ENCODE results near the gene PANK2.
"Not testable (repeated sequence)": the region's sequence is repeated elsewhere in the genome, so short reads cannot be mapped to it uniquely, and the experiment has no call there.

PANK2 gene

DNA sequence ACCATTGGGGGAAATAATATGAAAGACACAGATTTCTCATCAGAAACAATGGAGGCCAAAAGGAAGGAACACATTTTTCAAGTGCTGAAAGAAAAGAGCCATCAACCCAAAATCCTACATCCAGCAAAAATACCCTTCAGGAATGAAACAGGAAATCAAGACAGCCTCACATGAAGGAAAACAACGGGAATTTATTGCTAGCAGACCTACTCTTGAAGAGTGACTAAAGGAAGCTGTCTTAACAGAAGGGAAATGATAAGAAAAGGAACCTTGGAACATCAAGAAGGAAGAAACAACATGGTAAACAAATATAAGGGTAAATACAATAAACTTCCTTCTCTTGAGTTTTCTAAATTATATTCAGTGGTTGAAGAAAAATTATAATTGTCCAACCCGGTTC is 82.0 kb downstream of the PANK2 start:
- Histone ChIP-seq H3K36me3 (ENCODE audit: insufficient read depth, low read length) (peaks cover 4% of the 10 kb centered on the region), H3K27me3 (ENCODE audit: control insufficient read depth, insufficient read depth, low read length) (no peaks in the 10 kb centered on the region), H3K4me1 (ENCODE audit: control insufficient read depth, insufficient read depth, low read length) (peaks cover 6% of the 10 kb centered on the region), H3K4me2 (ENCODE audit: low read length) (no peak overlapping the region), H3K9me3 (replicated peaks; ENCODE audit: low read length) (no peaks in the 10 kb centered on the region), H3K9ac (ENCODE audit: low read depth, low read length) (no peak overlapping the region), H3K4me3 (ENCODE audit: low read length) (no peak overlapping the region)

DNA sequence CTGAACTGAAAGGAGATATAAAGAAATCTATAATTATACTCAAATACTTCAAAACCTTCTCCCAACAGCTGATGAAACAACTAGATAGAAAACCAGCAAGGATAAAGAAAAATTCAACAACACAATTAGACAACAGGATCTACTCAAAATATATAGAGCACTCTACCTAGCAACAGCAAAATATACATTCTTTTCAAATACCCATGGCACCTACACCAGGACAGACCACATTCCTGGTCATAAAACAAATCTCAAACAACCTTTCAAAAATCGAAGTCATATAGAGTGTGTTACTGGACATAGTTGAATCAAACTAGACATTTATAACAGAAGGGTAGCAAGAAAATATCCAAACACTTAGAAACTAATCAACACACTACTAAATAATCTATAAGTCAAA is 83.0 kb downstream of the PANK2 start:
- no peaks in the 10 kb centered on the region for H3K9me3 ChIP-seq (replicated peaks; ENCODE audit: low read length)
- no peak overlapping the region for H3K4me2 ChIP-seq (ENCODE audit: low read length)
- H3K9ac ChIP-seq (ENCODE audit: low read depth, low read length), result no peak overlapping the region
- H3K36me3 ChIP-seq (ENCODE audit: insufficient read depth, low read length), result no peaks in the 10 kb centered on the region
- no peak overlapping the region for H3K4me3 ChIP-seq (ENCODE audit: low read length)
- no peaks in the 10 kb centered on the region for H3K27me3 ChIP-seq (ENCODE audit: control insufficient read depth, insufficient read depth, low read length)
- H3K4me1 ChIP-seq (ENCODE audit: control insufficient read depth, insufficient read depth, low read length), result peaks cover 6% of the 10 kb centered on the region

DNA sequence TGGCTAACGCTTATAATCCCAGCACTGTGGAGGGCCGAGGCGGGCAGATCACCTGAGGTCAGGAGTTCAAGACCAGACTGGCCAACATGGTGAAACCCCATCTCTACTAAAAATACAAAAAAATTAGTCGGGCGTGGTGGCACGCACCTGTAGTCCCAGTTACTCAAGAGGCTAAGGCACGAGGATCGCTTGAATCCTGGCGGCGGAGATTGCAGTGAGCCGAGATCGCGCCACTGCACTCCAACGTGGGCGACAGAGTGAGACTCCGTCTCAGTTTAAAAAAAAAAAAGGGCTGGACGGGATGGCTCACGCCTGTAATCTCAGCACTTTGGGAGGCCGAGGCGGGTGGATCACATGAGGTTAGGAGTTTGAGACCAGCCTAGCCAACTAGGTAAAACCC is 83.4 kb downstream of the PANK2 start:
- H3K9ac ChIP-seq (ENCODE audit: low read depth, low read length); H3K9me3 ChIP-seq (replicated peaks; ENCODE audit: low read length); H3K4me3 ChIP-seq (ENCODE audit: low read length); H3K36me3 ChIP-seq (ENCODE audit: insufficient read depth, low read length); H3K4me2 ChIP-seq (ENCODE audit: low read length); H3K4me1 ChIP-seq (ENCODE audit: control insufficient read depth, insufficient read depth, low read length); H3K27me3 ChIP-seq (ENCODE audit: control insufficient read depth, insufficient read depth, low read length): not testable (repeated sequence)

DNA sequence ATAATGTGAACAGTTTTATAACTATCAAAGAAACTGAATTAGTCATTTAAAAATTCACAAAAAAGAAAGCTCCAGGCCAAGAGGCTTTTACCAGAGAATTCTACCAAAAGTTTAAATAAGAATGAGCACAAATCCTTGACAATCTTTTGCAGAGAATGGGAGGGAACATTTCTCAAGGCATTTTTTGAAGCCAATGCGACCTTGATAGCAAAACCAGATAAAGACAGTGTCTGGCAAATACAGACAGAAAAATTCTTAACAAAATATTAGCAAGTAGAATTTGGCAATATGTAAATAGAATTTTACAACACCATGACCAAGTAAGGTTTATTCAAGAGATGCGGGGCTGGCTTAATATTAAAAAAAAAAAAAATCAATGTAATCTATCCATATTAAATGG is 84.5 kb downstream of the PANK2 start:
- Histone ChIP-seq H3K9ac (ENCODE audit: low read depth, low read length) (no peak overlapping the region), H3K4me2 (ENCODE audit: low read length) (no peak overlapping the region), H3K4me3 (ENCODE audit: low read length) (no peak overlapping the region), H3K9me3 (replicated peaks; ENCODE audit: low read length) (no peaks in the 10 kb centered on the region), H3K27me3 (ENCODE audit: control insufficient read depth, insufficient read depth, low read length) (no peaks in the 10 kb centered on the region), H3K36me3 (ENCODE audit: insufficient read depth, low read length) (no peaks in the 10 kb centered on the region), H3K4me1 (ENCODE audit: control insufficient read depth, insufficient read depth, low read length) (peaks cover 6% of the 10 kb centered on the region)

DNA sequence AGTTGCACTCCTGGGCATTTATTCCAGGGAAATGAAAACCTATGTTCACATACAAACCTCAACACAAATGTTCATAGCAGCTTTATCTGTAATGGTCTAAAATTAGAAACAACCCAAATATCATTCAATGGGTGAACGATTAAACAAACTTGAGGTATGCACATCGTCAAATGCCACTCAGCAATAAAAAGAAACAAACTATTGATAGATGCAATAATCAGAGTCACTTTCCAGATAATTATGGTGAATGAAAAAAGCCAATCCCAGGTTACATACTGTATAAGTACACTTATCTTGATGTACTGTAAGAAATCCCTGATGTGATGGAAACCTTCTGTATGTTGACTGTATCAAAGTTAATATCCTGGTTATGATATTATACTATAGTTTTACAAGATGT is 87.3 kb downstream of the PANK2 start:
- Histone ChIP-seq H3K9me3 (replicated peaks; ENCODE audit: low read length) (no peaks in the 10 kb centered on the region), H3K36me3 (ENCODE audit: insufficient read depth, low read length) (no peaks in the 10 kb centered on the region), H3K4me3 (ENCODE audit: low read length) (no peak overlapping the region), H3K27me3 (ENCODE audit: control insufficient read depth, insufficient read depth, low read length) (no peaks in the 10 kb centered on the region), H3K9ac (ENCODE audit: low read depth, low read length) (no peak overlapping the region), H3K4me1 (ENCODE audit: control insufficient read depth, insufficient read depth, low read length) (peaks cover 20% of the 10 kb centered on the region), H3K4me2 (ENCODE audit: low read length) (no peak overlapping the region)

Small RNAs within 50 kb of the gene (small RNA-seq; reads per million reads assigned to genes)
- 44.5 reads per million, percentile 96 among the genes with 10 or more reads in this experiment for gene MIR103A2

All from skeletal muscle satellite cell (primary cell).